GM21717 (cell line): ENCODE data around the gene MTOR.
"Not testable (repeated sequence)": the region's sequence is repeated elsewhere in the genome, so short reads cannot be mapped to it uniquely, and the experiment has no call there.

Experiments used
- ATAC-seq: cut with Tn5 transposase; IDR thresholded peaks from one replicate; pipeline ENCODE4 v1.9.1; 2021; ENCODE audit warnings: mild to moderate bottlenecking, moderate library complexity; ENCODE audit not compliant: unreplicated experiment

The MTOR gene

DNA sequence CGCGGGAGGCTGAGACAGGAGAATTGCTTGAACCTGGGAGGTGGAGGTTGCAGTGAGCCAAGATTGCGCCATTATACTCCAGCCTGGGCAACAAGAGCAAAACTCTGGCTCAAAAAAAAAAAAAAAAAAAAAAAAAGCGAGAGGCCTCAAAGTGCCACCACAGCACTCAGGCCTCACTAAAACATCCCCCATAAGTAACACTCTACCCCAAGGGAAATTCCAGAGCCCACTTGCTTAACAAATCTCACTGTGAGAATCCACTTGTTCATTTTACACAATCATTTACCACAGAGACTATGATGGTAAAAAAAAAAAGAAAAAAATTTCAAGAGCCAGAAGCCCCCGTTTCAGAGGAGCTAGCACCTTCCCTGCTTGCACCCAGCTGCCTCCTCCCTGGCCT is 136.4 kb downstream of the MTOR start:
- no peak for ATAC-seq

DNA sequence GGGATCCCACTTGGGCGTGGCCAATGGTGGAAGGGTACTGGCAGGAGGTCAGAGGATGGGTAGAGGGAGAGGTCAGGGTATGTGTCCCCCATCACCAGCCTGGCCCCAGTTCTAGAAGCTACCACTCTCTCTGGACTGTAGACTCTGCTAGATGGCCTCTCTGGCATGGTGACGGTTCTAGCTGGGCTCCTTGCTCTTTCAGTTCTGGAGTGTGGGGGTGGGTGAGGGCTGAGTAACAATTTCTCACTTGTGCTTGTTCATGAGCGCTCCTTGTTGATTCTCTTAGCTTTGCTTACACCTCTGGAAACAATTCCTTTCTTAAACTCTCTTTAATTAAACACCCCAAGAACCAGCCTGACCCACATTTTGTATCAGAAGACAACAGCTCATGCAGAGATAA is 137.4 kb downstream of the MTOR start:
- ATAC-seq = no peak

DNA sequence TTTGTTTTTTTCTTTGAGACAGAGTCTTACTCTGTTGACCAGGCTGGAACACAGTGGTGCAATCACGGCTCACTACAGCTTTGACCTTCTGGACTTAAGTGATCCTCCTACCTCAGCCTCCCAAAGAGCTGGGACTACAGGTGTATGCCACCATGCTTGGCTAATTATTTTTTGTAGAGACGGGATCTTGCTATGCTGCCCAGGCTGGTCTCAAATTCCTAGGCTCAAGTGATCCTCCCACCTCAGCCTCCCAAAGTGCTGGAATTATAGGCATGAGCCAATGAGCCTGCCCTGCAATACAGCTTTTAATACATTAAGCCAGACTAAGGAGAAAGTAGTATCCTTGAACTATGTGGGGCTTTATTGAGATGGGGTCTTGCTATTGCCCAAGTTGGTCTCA is 146.0 kb downstream of the MTOR start:
- no peak for ATAC-seq

DNA sequence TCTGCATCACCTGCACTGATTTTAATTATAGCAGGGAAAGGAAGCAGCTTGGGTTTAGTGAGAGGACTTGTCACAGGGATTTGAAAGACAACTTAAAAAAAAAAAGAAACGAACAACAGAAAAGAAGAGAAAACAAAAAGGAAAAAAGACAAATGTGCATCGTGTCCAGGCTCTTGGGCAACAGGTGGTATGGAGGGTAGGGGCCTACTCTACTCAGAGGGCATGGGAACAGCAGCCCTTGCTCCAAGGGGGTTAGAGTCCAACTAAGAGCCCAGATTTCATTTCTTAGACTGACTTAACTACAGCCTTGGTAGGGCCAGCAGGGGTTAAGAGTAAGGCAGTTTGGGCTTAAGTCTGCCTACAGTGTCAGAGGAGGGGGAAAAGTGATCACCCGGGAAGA is 147.4 kb downstream of the MTOR start:
- ATAC-seq = no peak

DNA sequence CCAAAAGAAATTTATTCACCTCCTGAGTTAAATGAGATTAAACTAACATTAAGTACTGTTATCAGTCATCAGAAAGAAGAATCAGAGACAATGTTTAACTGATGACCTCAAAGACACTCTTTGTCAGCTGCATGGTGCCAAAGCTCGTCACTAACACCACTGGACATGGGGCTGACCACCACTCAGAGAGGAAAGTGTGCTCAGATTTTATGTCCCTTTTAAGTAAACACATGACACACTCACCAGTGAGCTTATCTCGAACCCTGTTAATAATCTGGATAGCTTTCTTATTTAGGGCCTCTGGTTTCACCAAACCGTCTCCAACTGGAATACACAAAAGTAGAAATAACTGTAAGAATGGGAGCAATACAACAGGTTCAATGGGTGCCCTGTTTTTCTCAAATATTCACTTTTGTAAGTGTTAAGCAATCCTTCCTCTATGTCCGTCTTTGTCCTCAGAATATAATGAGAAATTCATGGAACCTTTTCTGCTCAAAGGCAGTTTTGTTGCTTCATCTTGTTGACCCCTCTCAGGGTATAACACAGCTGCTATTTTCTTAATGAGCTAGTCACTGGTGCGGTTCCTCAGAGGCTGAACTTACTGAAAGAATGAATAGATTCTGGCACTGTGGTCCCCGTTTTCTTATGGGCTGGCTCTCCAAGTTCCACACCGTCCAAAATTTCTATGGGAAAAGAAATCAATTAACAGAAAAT is 153.1 kb downstream of the MTOR start:
- ATAC-seq = no peak

DNA sequence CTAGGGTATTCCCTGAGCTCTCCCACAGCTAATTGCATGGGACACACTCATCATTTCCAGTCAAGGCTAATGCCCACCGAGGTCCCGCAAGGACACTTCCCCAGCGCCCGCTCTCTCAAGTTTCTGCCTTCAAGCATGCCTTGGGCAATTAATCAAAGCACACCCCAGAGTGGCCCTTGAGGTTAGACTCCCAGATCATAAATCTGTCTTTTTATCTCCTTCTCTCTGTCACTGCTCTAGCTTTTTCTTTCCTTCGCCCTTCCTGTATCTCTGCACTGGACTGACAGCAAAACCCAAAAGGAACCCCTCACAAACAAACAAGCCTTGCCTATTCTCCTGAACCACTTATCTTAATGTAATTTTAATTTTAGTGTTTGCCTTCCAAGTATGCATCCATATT is 154.8 kb downstream of the MTOR start:
- no peak for ATAC-seq

DNA sequence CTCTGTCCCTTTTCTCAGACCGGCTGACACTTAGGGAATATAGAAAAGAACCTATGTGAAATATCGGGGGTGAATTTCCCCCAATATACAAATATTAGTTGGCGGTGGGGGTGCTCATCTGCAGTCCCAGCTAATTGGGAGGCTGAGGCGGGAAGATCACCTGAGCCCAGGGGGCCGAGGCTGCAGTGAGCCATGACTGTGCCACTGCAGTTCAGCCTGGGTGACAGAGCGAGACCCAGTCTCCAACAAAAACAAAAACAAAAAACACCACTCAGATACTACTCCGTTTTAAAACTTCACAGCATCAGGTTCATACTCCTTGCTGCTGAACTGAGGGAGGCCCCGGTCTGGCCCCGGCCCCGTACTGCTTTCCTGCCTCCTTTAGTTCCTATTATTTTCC is 156.8 kb downstream of the MTOR start:
- ATAC-seq = no peak

DNA sequence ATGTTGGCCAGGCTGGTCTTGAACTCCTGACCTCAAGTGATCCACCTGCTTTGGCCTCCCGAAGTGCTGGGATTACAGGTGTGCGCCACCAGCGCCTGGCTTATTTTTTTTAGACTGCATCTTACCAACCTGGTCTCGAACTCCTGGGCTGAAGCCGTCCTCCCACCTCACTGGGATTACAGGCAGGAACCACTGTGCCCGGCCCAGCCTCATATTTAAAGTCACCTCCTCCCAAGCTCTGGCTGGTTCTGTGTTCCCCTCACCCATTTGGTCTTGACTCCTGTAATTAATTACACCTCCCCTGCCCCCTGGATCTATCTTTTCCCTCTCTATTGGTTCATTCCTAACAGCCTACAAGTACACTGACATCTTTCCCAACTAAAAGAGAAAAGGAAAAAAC is 161.0 kb downstream of the MTOR start:
- ATAC-seq = no peak

DNA sequence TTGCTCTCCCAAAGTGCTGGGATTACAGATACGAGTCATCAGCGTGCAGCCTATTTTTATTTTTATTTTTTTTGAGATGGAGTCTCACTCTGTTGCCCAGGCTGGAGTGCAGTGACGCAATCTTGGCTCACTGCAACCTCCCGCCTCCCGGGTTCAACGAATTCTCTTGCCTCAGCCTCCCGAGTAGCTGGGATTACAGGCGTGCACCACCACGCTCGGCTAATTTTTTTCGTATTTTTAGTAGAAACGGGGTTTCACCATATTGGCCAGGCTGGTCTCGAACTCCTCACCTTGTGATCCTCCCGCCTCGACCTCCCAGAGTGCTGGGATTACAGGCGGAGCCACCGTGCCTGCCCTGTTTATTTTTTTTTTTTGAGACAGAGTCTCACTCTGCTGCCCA is 161.5 kb downstream of the MTOR start:
- ATAC-seq = not testable (repeated sequence)

DNA sequence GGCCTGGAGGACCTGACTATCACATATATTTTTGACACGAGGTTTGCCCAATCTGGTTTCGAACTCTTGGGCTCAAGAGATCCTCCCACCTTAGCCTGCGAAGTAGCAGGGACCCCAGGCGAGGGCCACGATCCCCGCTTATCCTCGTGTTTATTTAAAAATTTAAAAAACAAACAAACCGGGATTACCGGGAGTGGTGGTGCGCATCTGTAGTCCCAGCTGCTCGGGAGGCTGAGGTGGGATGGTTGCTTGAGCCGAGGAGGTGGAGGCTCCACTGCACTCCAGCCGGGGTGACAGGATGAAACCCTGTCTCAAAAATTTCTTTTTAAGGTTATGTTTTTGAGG is 162.2 kb downstream of the MTOR start:
- no peak for ATAC-seq

DNA sequence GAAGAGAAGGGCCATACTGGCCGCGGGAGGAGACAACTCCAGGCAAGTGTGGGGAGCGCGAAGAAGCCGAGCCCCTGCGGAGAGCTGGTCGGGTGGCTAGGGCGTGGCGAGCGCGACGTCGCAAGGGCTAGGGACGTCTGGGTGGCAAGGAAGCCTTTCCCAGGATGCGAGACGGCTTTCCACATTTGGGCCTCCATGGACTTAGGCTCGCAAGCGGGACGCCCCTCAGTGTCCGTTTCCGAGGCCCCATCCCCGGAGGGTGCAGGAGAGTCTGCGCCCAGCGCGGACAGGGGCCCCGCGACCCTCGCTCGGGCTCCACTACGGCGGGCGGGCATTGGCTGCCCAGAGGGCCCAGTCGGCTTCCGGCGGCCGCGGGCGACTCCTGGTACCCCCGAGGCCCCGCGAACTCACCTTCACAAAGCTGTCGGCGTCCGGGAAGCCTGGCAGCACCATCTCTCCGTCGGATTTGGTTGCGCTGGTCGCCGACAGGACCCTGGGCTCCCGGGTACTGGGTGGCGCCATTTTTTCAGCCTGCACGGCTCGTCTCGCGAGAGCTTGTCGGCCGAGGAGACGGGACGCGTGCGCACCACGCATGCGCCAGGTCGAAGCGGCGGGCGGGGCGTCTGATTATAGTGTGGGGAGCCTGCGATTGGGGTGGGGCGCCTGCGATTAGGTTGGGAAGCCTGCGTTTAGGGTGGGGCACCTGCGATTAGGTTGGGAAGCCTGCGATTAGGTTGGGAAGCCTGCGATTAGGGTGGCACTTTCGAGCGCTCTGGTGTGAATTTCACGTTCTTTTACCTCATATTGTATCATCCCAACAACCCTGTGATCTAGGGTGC is 162.8 kb downstream of the MTOR start, which contains the start of gene EXOSC10:
Gene EXOSC10 (minus strand): TSS at position 560 of the 839 bp plus-strand sequence. CDS start 38 bp downstream, at position 522.
- ATAC-seq = peak; percentile 83

DNA sequence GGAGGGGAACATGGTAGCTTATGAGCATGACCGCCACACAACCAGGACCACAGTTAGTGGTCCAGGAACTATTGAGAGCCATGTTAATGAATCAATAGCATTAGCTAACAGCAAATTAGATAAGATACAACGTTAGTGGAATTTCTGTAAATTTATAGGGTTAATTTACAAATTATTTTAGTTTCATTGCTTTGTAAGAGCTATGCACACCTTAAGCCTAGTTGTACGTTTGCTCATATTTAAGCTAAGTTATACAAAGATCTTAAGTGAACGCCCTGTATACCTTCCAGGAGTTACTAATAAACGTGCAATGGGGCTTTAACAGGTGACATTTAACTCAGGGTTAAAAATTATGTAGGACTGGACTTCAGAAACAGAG is 163.4 kb downstream of the MTOR start:
- peak; percentile 3 for ATAC-seq

DNA sequence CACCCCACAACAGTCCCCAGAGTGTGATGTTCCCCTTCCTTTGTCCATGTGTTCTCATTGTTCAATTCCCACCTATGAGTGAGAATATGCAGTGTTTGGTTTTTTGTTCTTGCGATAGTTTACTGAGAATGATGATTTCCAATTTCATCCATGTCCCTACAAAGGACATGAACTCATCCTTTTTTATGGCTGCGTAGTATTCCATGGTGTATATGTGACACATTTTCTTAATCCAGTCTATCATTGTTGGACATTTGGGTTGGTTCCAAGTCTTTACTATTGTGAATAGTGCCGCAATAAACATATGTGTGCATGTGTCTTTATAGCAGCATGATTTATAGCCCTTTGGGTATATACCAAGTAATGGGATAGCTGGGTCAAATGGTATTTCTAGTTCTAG is 178.6 kb downstream of the MTOR start:
- not testable (repeated sequence) for ATAC-seq

DNA sequence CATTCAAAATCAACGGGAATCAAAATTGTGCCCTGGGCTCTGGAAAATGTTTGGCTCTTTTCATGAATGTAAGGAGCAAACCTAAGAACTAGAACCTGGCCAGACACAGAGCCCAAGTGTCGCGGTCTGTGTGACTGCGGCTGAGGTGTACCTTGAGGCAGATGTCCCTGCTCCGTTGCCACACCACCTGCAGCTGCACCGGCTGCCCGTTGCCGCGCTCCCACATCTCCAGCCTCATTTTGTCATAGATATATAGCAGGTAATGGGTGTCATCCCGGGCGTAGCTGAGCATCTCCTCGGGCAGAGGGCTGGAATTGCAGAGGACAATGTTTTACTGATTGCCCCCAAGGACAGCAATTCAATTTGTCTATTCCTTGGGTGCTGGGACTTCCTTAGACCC is 181.4 kb downstream of the MTOR start:
- no peak for ATAC-seq

DNA sequence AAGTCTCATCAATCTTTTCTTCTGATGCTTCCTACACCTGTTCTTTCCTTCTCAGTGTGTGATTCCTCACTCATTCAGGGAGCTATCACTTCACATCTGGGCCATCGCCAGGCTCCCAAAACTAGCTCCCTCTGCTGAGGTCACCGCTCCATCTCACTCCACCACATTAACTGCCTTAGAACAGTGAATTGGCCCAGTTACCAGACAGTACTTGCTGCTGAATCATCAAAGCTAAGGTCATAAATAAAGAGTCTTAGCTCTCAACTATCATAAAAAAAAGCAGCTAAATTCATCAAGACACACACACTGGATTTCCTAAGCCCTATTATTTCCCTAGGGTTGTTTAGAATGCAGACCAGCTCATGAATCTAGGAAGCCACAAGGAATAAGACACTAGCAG is 183.7 kb downstream of the MTOR start:
- no peak for ATAC-seq

DNA sequence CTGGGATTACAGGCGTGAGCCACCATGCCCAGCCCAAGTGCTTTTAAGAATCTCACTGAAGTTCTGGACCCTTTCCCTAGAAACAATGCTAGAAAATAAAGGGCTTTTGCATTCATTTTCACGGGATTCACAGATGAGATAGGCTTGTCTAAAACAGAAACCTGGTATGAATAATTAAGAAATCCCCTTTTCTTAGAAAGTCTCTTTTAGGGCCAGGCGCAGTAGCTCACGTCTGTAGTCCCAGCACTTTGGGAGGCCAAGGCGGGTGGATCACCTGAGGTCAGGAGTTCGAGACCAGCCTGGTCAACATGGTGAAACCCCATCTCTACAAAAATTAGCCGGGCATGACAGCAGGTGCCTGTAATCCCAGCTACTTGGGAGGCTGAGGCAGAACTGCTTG is 189.0 kb downstream of the MTOR start:
- not testable (repeated sequence) for ATAC-seq

DNA sequence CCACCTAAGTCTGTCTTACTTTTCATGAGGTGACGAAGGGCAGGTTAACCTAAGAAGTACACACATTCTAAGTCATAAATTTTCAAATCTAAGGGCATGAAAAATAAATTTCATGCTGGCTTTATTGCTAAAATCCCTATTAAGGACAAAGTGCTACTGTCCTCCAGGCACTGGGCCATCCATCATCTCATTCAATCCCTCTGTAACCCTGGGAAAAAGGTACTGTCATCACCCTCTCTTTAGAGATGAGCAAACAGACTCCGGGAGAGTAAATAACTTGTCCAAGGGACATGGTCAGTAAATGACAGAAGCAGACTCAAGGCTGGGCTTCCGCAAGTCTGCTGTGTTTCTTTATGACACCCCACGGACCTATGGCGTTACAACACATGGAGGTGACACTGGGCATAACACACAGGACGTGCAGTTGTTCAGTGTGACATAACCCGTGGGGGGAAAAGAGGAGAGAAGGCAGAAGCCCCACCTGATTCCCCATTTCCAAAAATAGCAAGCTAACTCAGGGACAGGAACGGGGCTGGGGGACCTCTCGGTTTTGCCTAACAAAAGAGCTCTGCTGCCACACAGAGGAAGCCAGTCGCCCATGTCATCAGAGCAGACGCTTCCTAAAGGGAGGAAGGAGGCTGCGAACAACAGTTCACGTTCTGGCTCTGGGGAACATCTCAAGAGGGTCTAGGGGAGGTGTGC is 190.0 kb downstream of the MTOR start:
- ATAC-seq = no peak

DNA sequence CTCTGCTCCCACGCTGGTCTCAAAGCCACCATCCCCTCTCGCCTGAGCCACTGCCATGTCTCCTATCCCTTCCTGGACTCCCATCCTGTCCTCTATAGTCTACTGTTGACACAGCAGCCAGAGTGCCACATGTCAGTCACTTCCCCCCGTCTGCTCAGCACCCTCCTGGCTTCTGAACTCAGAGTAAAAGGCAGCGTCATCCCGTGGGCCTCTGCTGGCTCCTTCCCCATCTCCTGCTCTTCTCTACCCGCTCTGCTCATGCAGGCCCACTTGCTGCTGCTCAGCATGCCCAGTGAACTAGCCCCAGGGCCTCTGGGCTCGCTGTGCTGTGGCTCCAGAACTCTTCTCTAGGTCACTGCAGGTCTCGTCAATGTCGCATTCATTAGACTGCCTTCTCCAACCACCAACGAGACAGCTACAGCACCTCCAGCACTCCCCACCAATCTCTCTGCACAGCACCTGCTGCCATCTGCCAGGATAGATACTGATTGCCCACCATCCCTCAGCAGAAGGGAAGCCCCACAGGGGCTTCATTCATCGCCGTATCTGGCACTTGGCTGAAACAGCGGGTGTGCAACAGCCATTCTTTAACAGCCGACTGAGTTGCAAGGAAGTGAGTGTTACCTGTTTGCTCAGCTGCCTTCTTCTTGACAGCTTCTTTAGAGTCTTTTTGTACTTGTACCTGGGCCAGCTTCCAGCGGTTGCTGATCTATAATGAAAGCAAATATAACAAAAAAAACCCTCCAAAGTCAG is 190.7 kb downstream of the MTOR start:
- ATAC-seq = no peak

DNA sequence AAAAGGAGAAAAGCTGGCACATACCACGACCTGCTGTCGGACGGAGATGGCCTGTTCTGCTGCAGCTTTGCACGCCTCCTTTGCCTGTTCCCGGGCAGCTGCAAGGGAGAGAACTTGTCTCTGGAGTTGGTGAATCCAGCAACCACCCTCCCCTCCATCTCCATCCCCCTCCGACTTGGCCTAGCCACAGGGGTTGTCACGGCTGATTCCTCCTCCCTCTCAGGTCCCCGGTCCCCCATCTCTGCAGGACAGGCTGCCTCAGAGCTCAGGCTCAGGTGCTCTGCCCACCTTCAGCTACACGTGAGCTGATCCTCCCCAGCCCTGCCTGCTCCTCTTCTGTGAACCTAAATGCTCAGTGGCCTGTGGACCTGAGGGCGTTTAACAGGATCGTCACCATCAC is 191.5 kb downstream of the MTOR start:
- no peak for ATAC-seq

DNA sequence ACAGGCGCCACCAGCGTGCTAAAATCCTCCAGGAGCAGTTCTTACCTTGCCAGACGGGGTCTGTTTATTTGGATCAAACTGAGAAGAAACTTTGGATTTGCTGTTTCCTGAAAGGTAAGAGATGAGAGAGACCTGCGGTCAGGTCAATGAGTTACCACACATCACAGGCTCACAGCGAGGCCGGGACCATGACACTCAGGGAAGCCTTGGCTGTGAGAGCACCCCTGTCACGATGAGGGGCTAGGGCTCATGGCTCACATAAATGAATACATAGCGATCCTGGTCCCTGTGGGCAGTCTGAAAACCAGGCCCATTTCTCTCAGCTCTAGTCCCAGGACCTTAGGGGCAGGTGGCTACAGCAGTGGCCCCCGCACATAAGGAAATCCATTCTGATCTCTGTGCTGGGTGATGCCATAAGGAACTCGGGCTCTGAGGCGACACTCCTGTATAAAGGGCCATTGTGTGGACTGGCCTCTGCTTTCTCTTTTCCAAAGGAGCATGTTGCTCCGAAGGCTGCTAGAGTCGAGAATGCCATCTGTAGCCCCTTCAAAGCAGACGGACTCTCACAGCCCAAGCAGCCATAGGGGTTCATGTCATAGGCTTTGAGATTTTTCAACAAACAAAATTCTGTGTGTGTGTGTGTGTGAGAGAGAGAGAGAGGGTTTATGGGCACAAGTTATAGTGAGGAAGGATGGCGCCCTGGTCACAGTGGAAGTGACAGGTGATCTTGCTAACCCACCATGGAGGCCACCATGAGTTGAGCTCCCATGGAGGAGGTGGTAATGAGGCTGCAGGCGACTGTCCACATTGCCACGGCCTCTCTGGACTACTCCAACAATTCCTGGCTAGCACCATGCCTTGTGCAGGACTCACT is 193.5 kb downstream of the MTOR start:
- ATAC-seq = no peak
